ENCODE data around the gene HSP90AB1.

The HSP90AB1 gene

DNA sequence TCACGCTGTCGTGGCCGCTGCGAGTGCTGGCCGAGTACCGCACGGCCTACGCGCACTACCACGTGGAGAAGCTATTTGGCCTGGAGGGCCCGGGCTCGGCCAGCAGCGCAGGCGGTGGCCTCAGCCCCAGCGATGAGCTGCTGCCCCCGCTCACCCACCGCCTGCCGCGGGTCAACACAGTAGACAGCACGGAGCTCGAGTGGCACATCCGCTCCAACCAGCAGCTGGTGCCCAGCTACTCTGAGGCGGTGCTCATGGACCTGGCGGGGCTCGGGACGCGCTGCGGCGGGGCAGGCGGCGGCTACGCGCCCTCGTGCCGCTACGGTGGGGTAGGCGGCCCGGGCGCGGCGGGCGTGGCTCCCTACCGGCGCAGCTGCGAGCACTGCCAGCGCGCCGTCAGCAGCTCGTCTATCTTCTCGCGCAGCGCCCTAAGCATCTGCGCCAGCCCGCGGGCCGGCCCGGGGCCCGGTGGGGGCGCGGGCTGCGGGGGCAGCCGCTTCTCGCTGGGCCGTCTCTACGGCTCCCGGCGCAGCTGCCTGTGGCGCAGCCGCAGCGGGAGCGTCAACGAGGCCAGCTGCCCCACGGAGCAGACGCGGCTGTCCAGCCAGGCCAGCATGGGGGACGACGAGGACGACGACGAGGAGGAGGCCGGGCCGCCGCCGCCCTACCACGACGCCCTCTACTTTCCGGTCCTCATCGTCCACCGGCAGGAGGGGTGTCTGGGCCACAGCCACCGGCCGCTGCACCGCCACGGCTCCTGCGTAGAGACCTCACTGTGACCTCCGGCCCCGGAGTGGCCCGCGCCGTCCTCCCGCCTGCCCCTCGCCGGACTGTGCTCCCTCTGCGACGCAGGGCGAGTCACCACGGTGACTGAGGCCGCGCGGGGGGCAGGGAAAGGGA lies 29.1 kb downstream of the HSP90AB1 start:
- H3K4me3 ChIP-seq (ENCODE audit: low read depth, low read length): no peak overlapping the region
- TF ChIP-seq, protein P1, sequence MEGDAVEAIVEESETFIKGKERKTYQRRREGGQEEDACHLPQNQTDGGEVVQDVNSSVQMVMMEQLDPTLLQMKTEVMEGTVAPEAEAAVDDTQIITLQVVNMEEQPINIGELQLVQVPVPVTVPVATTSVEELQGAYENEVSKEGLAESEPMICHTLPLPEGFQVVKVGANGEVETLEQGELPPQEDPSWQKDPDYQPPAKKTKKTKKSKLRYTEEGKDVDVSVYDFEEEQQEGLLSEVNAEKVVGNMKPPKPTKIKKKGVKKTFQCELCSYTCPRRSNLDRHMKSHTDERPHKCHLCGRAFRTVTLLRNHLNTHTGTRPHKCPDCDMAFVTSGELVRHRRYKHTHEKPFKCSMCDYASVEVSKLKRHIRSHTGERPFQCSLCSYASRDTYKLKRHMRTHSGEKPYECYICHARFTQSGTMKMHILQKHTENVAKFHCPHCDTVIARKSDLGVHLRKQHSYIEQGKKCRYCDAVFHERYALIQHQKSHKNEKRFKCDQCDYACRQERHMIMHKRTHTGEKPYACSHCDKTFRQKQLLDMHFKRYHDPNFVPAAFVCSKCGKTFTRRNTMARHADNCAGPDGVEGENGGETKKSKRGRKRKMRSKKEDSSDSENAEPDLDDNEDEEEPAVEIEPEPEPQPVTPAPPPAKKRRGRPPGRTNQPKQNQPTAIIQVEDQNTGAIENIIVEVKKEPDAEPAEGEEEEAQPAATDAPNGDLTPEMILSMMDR (IDR thresholded peaks at IDR 0.05; ENCODE audit: insufficient read depth, low read length, missing control alignments): no peak
- ChIA-PET POLR2A (no interaction called here), CTCF (interaction anchor here (0.8 to 5.4 kb wide), 4 partner anchors 8 to 103 kb away, joined by 3 to 45 read pairs (median 4); partner anchors contain the start of genes AARS2 and TMEM151B)
- no peak for DNase-seq (ENCODE audit: low read depth, low spot score)

DNA sequence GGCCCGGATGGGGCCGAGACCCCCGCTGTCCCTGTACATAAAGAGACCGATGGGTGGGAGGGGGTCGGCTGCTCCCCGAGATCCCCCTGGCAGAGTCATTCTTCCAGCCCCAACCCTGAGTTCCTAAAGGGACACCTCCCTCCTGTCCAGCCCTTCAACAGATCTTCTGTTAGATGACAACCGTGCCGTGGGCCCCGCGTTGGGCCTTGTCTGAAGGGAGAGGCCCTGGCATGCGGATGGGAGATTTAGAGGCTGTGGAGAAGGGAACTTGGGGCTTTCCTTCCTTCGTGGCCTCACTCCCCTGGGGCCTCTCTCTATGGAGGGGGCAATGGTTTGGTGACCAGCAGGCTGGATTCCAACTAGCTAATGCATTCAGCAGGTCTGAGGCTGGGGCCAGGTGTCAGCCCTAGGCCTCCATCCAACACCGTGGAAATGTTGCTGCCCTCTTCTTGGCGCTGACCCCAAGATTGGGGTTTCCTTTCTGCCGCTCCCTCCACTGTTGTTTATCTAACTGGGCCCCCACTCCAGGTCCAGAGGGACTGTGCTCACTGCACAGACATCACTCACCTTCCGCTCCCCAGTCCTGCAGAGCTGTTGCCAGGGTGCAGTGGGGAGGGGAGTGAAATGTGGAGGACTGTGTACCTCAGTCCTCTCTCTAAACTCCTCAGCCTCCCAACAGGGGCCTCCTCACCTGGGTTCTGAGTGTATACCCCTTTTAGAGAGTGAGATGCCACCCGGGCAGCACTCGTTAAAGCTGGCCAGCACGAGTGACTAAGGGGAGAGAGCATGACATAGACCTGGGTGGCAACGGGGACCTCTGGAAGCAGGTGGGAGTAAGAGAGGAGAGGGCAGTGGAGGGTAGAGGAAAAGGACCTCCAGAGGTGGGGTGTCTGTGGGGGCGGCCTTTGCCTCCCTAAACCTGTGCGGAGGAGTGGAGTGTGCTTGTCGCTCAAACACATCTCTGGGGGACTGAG lies 30.1 kb downstream of the HSP90AB1 start:
- POLR2A ChIA-PET: no interaction called here
- TF ChIP-seq, protein P1 (IDR thresholded peaks at IDR 0.05; ENCODE audit: insufficient read depth, low read length, missing control alignments): no peak
- no peak for DNase-seq (ENCODE audit: low read depth, low spot score)
- CTCF ChIA-PET: interaction anchor here (0.7 to 5.4 kb wide), 6 partner anchors 9 to 61 kb away, joined by 3 to 45 read pairs (median 4); partner anchors contain the start of genes AARS2 and TMEM151B
- no peak overlapping the region for H3K4me3 ChIP-seq (ENCODE audit: low read depth, low read length)

DNA sequence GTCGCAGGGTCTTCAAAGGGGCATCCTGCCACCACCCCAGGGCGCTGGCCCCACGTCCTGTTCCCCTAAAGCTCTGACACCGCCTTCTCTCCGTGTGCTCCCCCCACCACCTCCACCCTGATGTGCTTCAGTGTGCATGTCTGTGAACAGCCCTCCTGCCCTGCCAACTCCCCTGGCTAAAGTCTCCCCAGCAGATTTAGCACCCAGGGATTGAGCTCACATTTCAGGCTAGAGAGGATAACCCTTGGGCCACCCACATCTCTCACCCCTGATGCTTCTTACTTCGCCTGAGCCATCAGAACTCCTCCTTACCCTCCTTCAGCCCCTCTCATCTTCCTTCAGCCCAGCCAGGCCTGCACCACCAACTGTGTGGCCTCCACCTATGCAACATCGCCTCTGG lies 30.9 kb downstream of the HSP90AB1 start:
- TF ChIP-seq, protein P1 (IDR thresholded peaks at IDR 0.05; ENCODE audit: insufficient read depth, low read length, missing control alignments): no peak
- ChIA-PET CTCF (interaction anchor here (0.7 to 5.4 kb wide), 4 partner anchors 10 to 60 kb away, joined by 3 to 45 read pairs (median 4); partner anchors contain the start of gene TMEM151B), POLR2A (no interaction called here)
- no peak overlapping the region for H3K4me3 ChIP-seq (ENCODE audit: low read depth, low read length)
- DNase-seq (ENCODE audit: low read depth, low spot score): no peak

DNA sequence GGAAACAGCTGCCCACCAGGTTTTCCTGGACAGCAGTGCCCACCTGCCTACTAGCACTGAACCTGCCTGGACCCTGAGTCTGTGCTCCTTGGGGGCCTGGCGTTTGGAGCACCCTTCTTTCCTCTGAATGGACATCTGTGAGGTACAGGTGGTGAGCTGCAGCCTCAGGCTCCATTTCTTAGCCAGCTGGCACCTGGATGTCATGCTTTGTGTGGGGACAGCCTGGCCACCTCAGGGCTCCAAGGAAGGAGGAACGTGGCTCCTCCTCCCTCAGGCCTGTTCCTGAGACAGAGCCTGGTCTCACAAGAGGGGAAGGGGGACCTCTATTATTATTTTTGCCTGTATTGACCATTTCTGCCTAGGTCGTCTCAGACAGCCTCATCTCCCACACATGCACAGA lies 31.4 kb downstream of the HSP90AB1 start:
- ChIA-PET CTCF (interaction anchor here (0.8 to 5.4 kb wide), 2 partner anchors 10 to 17 kb away, joined by 4 to 45 read pairs; partner anchors contain the start of gene TMEM151B), POLR2A (no interaction called here)
- no peak overlapping the region for H3K4me3 ChIP-seq (ENCODE audit: low read depth, low read length)
- no peak for DNase-seq (ENCODE audit: low read depth, low spot score)
- TF ChIP-seq, protein P1 (IDR thresholded peaks at IDR 0.05; ENCODE audit: insufficient read depth, low read length, missing control alignments): no peak

DNA sequence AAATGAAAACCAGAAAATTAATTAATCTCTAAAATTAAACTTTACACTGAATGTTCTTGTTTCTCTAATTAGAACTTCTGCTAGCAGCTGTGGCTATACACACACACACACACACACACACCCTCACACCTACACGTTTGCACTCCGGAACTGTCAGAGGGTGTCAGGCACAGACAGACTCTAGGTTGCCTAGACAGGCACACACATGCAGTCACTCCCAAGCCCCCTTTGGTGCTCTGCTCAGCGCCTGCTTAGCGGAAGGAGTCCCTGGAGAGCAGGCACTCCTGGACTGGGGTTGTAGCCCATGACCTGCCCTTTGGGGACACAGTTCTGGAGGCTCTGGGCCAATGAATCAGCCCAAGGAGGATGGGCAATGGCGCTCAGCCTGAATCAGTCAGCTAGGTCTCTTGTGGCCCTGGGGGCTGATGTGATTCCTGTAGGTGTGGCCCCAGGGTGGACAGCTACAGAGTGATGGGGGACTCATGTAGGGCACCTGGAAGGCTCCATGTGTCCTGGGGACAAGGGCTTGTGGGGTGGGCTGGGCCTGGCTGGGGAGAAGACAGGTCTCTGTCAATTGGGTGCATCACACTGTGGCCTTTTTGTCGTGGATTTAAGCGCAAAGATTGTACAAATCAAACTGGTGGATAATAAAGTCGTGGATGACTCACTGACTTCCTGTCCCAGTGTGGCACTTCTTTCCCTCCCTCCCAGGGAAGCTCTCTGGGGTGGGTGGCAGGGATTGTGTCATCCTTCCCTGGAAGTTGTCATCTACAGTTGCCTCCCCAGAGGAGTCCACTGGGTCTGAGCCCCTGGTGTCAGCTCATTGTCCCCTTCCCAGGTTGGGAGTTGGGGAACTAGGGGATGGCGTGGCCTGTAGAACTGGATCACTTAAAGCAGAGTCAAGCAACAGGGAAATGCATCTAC lies 32.1 kb downstream of the HSP90AB1 start:
- POLR2A ChIA-PET: no interaction called here
- TF ChIP-seq, protein P1 (IDR thresholded peaks at IDR 0.05; ENCODE audit: insufficient read depth, low read length, missing control alignments): no peak
- no peak for DNase-seq (ENCODE audit: low read depth, low spot score)
- no peak overlapping the region for H3K4me3 ChIP-seq (ENCODE audit: low read depth, low read length)
- CTCF ChIA-PET: interaction anchor here (5.4 kb wide), 1 partner anchor 11 kb away, joined by 45 read pairs; the partner anchor contains the start of gene TMEM151B

All from AG04449 (cell line).